HepG2 (cell line): ENCODE results near the gene SLAMF6. TPM values are rescaled to one million over a fixed set of nuclear protein-coding genes. Genes with fewer than 3 reads are reported as not detected.

Experiments used
- ATAC-seq: fragments of 200-7000 bp; cut with Tn5 transposase; 3 replicates; pipeline ENCODE4 v1.9.1; 2020; ENCODE audit warnings: mild to moderate bottlenecking, moderate library complexity
- BruUV-seq: library from RNA; stranded (reverse); fragments of 400-500 nt; replicated peaks from 2 replicates; lab custom pipeline; 2021; lab: Mats Ljungman, UMichigan
- CTCF ChIA-PET: fragments of 300-600 bp; formaldehyde crosslinking; extraction: SDS; loops from one replicate; lab custom pipeline; 2021; ENCODE audit warnings: low total read pairs, inconsistent platforms, low intra/inter-chr PET ratio; lab: Yijun Ruan, JAX
- POLR2A ChIA-PET: fragments of 350-600 bp; sonication (Branson Sonifier 250); formaldehyde crosslinking; loops from one replicate; lab custom pipeline; 2020; ENCODE audit warnings: antibody characterized with exemption, inconsistent platforms; lab: Yijun Ruan, JAX
- DNase-seq: peaks from one replicate; pipeline ENCODE4 v3.0.0-alpha.2; 2015; ENCODE audit warnings: low spot score
- FAIRE-seq: peaks from 3 replicates; lab custom pipeline; 2011; peaks lifted over from hg19 to GRCh38; lab: Jason Lieb, UNC
- H2AFZ ChIP-seq: one replicate; pipeline ENCODE4 v1.6.1; 2011; ENCODE audit warnings: low read length, inconsistent platforms
- H3K27ac ChIP-seq: fragments of 300-600 bp; 3 replicates; pipeline ENCODE4 v1.8.0; 2011; ENCODE audit warnings: mixed run types, mild to moderate bottlenecking, mixed read lengths, low read length, inconsistent platforms; ENCODE audit not compliant: insufficient read depth; ENCODE audit errors: extremely low read length
- H3K27me3 ChIP-seq, 2 experiments: fragments of 200-600 bp in 1 of 2; 2 replicates in 1 of 2; 3 replicates in 1 of 2; pipeline versions ENCODE4 v1.6.0 to v1.8.0; 2011; ENCODE audit warnings: low read length in 2 of 2, mild to moderate bottlenecking in 2 of 2, moderate library complexity in 2 of 2, inconsistent platforms in 1 of 2; ENCODE audit not compliant: insufficient read depth in 2 of 2, control insufficient read depth in 1 of 2
- H3K36me3 ChIP-seq, 2 experiments: fragments of 200-600 bp in 1 of 2; replicated peaks in 1 of 2; 2 replicates in 1 of 2; 3 replicates in 1 of 2; pipeline versions ENCODE4 v1.5.1 to v1.8.0; 2011; ENCODE audit warnings: low read length in 2 of 2, inconsistent platforms in 1 of 2; ENCODE audit not compliant: insufficient read depth in 2 of 2, control insufficient read depth in 1 of 2
- H3K4me1 ChIP-seq: 2 replicates; pipeline ENCODE4 v1.5.1; 2012; ENCODE audit warnings: low read length, inconsistent platforms; ENCODE audit not compliant: insufficient read depth
- H3K4me2 ChIP-seq: 2 replicates; pipeline ENCODE4 v1.6.0; 2011; ENCODE audit warnings: low read depth, low read length, inconsistent platforms
- H3K4me3 ChIP-seq, 3 experiments: fragments of 200-600 bp in 1 of 3; sonication (generic), shearing (Covaris generic) in 1 of 3; replicated peaks in 1 of 3; 2 replicates each; pipeline ENCODE4 v1.5.1; 2011 to 2016; ENCODE audit warnings: low read length in 3 of 3, inconsistent platforms in 2 of 3, low read depth in 2 of 3, mild to moderate bottlenecking in 2 of 3, control low read depth in 1 of 3, mixed read lengths in 1 of 3; ENCODE audit not compliant: insufficient read depth in 1 of 3
- H3K79me2 ChIP-seq: one replicate; pipeline ENCODE4 v1.6.1; 2011; ENCODE audit warnings: low read length, inconsistent platforms; ENCODE audit not compliant: insufficient read depth
- H3K9ac ChIP-seq: 2 replicates; pipeline ENCODE4 v1.6.0; 2011; ENCODE audit warnings: mild to moderate bottlenecking, low read depth, low read length, inconsistent platforms; ENCODE audit not compliant: insufficient read depth
- H3K9me3 ChIP-seq: 2 replicates; pipeline ENCODE4 v1.5.1; 2012; ENCODE audit warnings: mild to moderate bottlenecking, low read length
- H4K20me1 ChIP-seq: 2 replicates; pipeline ENCODE4 v1.6.0; 2011; ENCODE audit warnings: inconsistent platforms, mild to moderate bottlenecking, low read length, moderate library complexity; ENCODE audit not compliant: insufficient read depth
- ATF7 ChIP-seq, 2 experiments: fragments of 450-650 bp in 1 of 2; sonication (generic) in 1 of 2; formaldehyde crosslinking in 1 of 2; IDR thresholded peaks; 2 replicates each; pipeline versions ENCODE4 v1.4.0 to v1.6.1; 2016 to 2020; ENCODE audit warnings: antibody characterized with exemption in 1 of 2, mild to moderate bottlenecking in 1 of 2, missing genetic modification reagents in 1 of 2
- CHD4 ChIP-seq: fragments of 200-600 bp; sonication (generic); IDR thresholded peaks from 2 replicates; pipeline ENCODE4 v1.7.0; 2017; ENCODE audit warnings: mild to moderate bottlenecking, low read length, borderline replicate concordance
- TCF7 ChIP-seq: sonication (generic); IDR thresholded peaks from 2 replicates; pipeline ENCODE4 v1.6.1; 2016; ENCODE audit warnings: antibody characterized with exemption, low read depth
- TSC22D2 ChIP-seq: sonication (generic); formaldehyde crosslinking; IDR thresholded peaks from 2 replicates; pipeline ENCODE4 v1.5.1; 2020; ENCODE audit warnings: missing genetic modification reagents, mild to moderate bottlenecking, borderline replicate concordance
- ZC3H13 ChIP-seq: sonication (generic); formaldehyde crosslinking; IDR thresholded peaks from 2 replicates; pipeline ENCODE4 v1.8.1; 2023; ENCODE audit warnings: mild to moderate bottlenecking, missing genetic modification reagents, moderate library complexity
- ZSCAN21 ChIP-seq: sonication (generic); formaldehyde crosslinking; IDR thresholded peaks from 2 replicates; pipeline ENCODE4 v1.8.0; 2022; ENCODE audit warnings: mild to moderate bottlenecking, missing genetic modification reagents, moderate library complexity, borderline replicate concordance
- ZSCAN25 ChIP-seq: sonication (generic); formaldehyde crosslinking; IDR thresholded peaks from 2 replicates; pipeline ENCODE4 v1.8.0; 2022; ENCODE audit warnings: mild to moderate bottlenecking, missing genetic modification reagents
- WGBS: methylation state at CpG from one replicate; pipeline ENCODE4 v1.1.6; 2017; ENCODE audit warnings: low lambda C conversion rate; 5-methylcytosine and 5-hydroxymethylcytosine counted together
- in situ Hi-C: cut with HindIII; loops from 2 replicates; pipeline ENCODE4 v1.10.0; 2017; ENCODE audit warnings: low pct_unique_long_range_greater_than_20kb; ENCODE audit not compliant: extremely low pct_ligation_motif_present
- intact Hi-C: fragments of 100-400 bp; cut with micrococcal nuclease; formaldehyde crosslinking; loops from one replicate; pipeline ENCODE4 v1.10.0; 2022; ENCODE audit not compliant: unreplicated experiment
- polyA plus RNA-seq, 8 experiments: library from polyadenylated mRNA; depleted of rRNA in 3 of 8; stranded (reverse) in 7 of 8; unstranded in 1 of 8; fragments of >200 nt; fragmentation: Illumina TruSeq in 4 of 8; extraction: Trizol in 4 of 8; gene quantifications; 2 replicates each; pipeline versions ENCODE4 v1.2.1 to v1.2.3, GENCODE V29; 2011 to 2016; ENCODE audit warnings: low read depth in 4 of 8, missing spikeins in 1 of 8, mixed read lengths in 1 of 8; ENCODE audit not compliant: insufficient read depth in 1 of 8
- total RNA-seq, 5 experiments: library from RNA; depleted of rRNA; stranded (reverse); fragments of >200 nt; fragmentation: Illumina TruSeq; extraction: Trizol; gene quantifications; 2 replicates each; pipeline ENCODE4 v1.2.3, GENCODE V29; 2016; ENCODE audit warnings: low read depth in 1 of 5
- TF ChIP-seq, protein P1 (sequence below): sonication (generic); formaldehyde crosslinking; IDR thresholded peaks from 2 replicates; pipeline ENCODE4 v1.4.0; 2020; ENCODE audit warnings: missing genetic modification reagents

Gene SLAMF6
- total and polyA plus RNA-seq, 2 of the 13 experiments (the other 11 are each of a cell fraction or from before 2014, with no cell fraction given): not detected

DNA sequence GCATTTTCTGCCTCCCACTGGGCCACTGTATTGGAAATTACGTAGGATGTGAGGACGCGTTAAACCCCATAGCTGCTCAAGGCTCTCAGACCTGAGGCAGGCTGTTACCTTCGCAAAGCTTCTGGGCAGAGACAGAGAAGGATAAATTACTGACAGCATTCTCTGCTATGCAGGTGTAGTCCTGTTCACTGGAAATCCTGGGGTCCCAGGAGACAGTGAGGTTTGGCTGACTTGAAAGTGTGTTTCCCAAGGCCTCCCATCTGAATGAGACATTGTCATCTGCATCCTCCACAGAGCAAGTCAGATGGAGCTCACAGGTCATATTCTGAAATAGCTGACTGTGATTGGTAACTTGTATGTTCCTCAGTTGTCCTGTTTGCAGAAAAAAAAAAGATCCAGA is 32.0 kb downstream of the SLAMF6 start:
- 82% methylated on average over 3 of the region's 4 CpGs for WGBS
- Histone ChIP-seq H3K36me3 (no peaks in the 10 kb centered on the region), H3K4me3 (no peak overlapping the region), H3K27ac (no peak overlapping the region), H3K4me2 (no peak overlapping the region), H4K20me1 (no peaks in the 10 kb centered on the region), H3K9ac (no peak overlapping the region), H3K4me1 (no peaks in the 10 kb centered on the region)
- CTCF ChIA-PET: no interaction called here
- BruUV-seq: no TSS peak
- ATAC-seq (no peak), DNase-seq (no peak)
- intact Hi-C loops: no loop called here
- TF ChIP-seq TSC22D2 (no peak), CHD4 (no peak), TCF7 (no peak)
- TF ChIP-seq, protein P1, sequence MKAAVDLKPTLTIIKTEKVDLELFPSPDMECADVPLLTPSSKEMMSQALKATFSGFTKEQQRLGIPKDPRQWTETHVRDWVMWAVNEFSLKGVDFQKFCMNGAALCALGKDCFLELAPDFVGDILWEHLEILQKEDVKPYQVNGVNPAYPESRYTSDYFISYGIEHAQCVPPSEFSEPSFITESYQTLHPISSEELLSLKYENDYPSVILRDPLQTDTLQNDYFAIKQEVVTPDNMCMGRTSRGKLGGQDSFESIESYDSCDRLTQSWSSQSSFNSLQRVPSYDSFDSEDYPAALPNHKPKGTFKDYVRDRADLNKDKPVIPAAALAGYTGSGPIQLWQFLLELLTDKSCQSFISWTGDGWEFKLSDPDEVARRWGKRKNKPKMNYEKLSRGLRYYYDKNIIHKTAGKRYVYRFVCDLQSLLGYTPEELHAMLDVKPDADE (CRISPR knock-in tag): no peak
- TF ChIP-seq, all 625 proteins: peak for 0
- POLR2A ChIA-PET: no interaction called here
- no peaks in the 10 kb centered on the region for H3K27me3 ChIP-seq
- H3K79me2 ChIP-seq: no peaks in the 10 kb centered on the region
- in situ Hi-C loops: loop anchor here (5.0 kb wide), 1 partner anchor 116 kb away; no protein-coding TSS in a partner anchor
- no peak for FAIRE-seq
- no peak overlapping the region for H2AFZ ChIP-seq
- H3K9me3 ChIP-seq: no peaks in the 10 kb centered on the region

DNA sequence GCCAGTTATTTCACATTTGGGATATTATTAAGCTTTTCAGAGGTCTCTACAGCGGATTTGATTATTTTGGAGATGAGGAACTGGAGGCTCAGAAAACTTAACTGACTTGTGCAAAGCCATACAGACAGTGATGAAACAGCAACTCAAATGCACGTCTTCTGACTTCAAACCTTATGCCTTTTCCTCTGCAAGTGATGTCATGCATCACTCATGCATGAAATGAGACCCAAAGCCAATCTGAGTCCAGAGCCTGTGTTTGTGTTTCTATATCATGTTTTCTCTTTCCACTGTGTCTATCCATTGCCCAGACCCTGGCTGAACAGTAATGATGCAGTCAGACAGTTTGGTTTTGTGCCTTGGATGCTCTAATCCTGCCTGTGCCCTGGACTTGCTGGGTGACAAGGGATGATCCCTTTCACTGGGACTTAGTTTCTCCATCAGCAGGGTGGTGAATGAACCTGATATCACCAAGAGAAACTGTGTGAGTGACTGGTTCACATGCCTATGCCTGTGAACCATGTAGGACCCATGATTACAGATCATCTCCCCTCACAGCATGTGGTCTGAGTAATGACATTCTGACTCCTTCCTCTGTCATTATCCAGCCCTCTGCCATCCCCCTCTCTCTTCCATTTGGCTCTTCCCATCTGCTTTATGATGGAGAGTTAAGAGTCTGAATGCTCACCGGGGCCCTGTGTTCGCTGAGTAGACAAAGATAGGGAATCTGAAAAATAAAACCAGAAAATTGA is 33.4 kb downstream of the SLAMF6 start:
- H3K36me3 ChIP-seq: no peaks in the 10 kb centered on the region
- H3K9ac ChIP-seq: no peak overlapping the region
- no peak for DNase-seq
- H2AFZ ChIP-seq: no peak overlapping the region
- intact Hi-C loops: no loop called here
- TF ChIP-seq ATF7 (IDR thresholded peaks at IDR 0.05) (peak; percentile 33; the same call in 1 of the 2 replicates), ATF7 (CRISPR knock-in tag; IDR thresholded peaks at IDR 0.05) (no peak), ZSCAN25 (CRISPR knock-in tag) (no peak), ZSCAN21 (CRISPR knock-in tag) (no peak), ZC3H13 (CRISPR knock-in tag) (no peak)
- ATAC-seq: no peak
- H3K27ac ChIP-seq: no peak overlapping the region
- ChIA-PET CTCF (no interaction called here), POLR2A (no interaction called here)
- no peaks in the 10 kb centered on the region for H3K4me1 ChIP-seq
- in situ Hi-C loops: loop anchor here (5.0 kb wide), 1 partner anchor 118 kb away; no protein-coding TSS in a partner anchor
- H3K9me3 ChIP-seq: no peaks in the 10 kb centered on the region
- H4K20me1 ChIP-seq: no peaks in the 10 kb centered on the region
- no peaks in the 10 kb centered on the region for H3K27me3 ChIP-seq
- H3K4me2 ChIP-seq: no peak overlapping the region
- WGBS: 0% methylated on average over 4 of the region's 4 CpGs
- BruUV-seq: no TSS peak
- no peak overlapping the region for H3K4me3 ChIP-seq
- FAIRE-seq: no peak
- no peaks in the 10 kb centered on the region for H3K79me2 ChIP-seq
